HCT116 (cell line): ENCODE results near the gene TENM4. TPM values are rescaled to one million over a fixed set of nuclear protein-coding genes. Genes with fewer than 3 reads are reported as not detected.

Source experiments
- ATAC-seq: fragments of 200-7000 bp; cut with Tn5 transposase; 2 replicates; pipeline ENCODE4 v1.9.1; 2020; ENCODE audit warnings: mild to moderate bottlenecking, moderate library complexity
- BruUV-seq: library from RNA; stranded (reverse); fragments of 400-500 nt; replicated peaks from 2 replicates; lab custom pipeline; 2021; lab: Mats Ljungman, UMichigan
- CTCF ChIA-PET: fragments of 300-600 bp; sonication (Branson Sonifier 250); formaldehyde crosslinking; loops from one replicate; lab custom pipeline; 2021; ENCODE audit warnings: antibody characterized with exemption; lab: Charles Lee
- POLR2A ChIA-PET: fragments of 300-600, 350-600 bp; sonication (Branson Sonifier 250); formaldehyde crosslinking; loops from one replicate; lab custom pipeline; 2021; ENCODE audit warnings: antibody characterized with exemption; lab: Charles Lee
- RAD21 ChIA-PET, 2 experiments: fragments of 300-600 bp; sonication (Branson Sonifier 250); formaldehyde crosslinking; loops; one replicate each; lab custom pipeline; 2023; ENCODE audit warnings: low total read pairs in 2 of 2; ENCODE audit not compliant: uncharacterized antibody in 2 of 2, unreplicated experiment in 2 of 2, low non-redundant PET in 1 of 2; lab: Charles Lee
- DNase-seq: peaks from one replicate; pipeline ENCODE4 v3.0.0-alpha.2; 2010; ENCODE audit warnings: low read depth, low spot score
- H2AFZ ChIP-seq: fragments of 200-600 bp; shearing (Covaris generic), sonication (generic); 2 replicates; pipeline ENCODE4 v1.6.1; 2017; ENCODE audit warnings: low read depth, mixed run types, mixed read lengths, antibody characterized with exemption, low read length; ENCODE audit not compliant: poor library complexity, severe bottlenecking
- H3K27ac ChIP-seq: 2 replicates; pipeline ENCODE4 v1.5.1; 2012; ENCODE audit warnings: low read depth, low read length
- H3K27me3 ChIP-seq: fragments of 200-600 bp; sonication (generic); 2 replicates; pipeline ENCODE4 v1.6.1; 2016; ENCODE audit warnings: mixed run types, low read length, mixed read lengths; ENCODE audit not compliant: insufficient read depth
- H3K36me3 ChIP-seq, 2 experiments: fragments of 200-500 bp in 1 of 2; fragments of 200-600 bp in 1 of 2; sonication (Bioruptor generic) in 1 of 2; sonication (generic) in 1 of 2; 2 replicates each; pipeline versions ENCODE4 v1.5.1 to v1.6.1; 2014 to 2016; ENCODE audit warnings: low read length in 2 of 2, inconsistent platforms in 1 of 2, mixed read lengths in 1 of 2, mixed run types in 1 of 2; ENCODE audit not compliant: insufficient read depth in 2 of 2, control insufficient read depth in 1 of 2
- H3K4me1 ChIP-seq, 2 experiments: fragments of 200-600 bp in 1 of 2; sonication (generic) in 1 of 2; 2 replicates each; pipeline versions ENCODE4 v1.5.1 to v1.6.1; 2012 to 2017; ENCODE audit warnings: low read length in 2 of 2, inconsistent platforms in 1 of 2, mild to moderate bottlenecking in 1 of 2, mixed read lengths in 1 of 2, mixed run types in 1 of 2, moderate library complexity in 1 of 2; ENCODE audit not compliant: insufficient read depth in 2 of 2, control insufficient read depth in 1 of 2
- H3K4me2 ChIP-seq: fragments of 200-600 bp; sonication (generic); 2 replicates; pipeline ENCODE4 v1.6.1; 2017; ENCODE audit warnings: mixed run types, low read length, mixed read lengths
- H3K4me3 ChIP-seq, 2 experiments: fragments of 200-600 bp in 1 of 2; sonication (generic) in 1 of 2; replicated peaks in 1 of 2; 2 replicates each; pipeline ENCODE4 v1.5.1; 2011 to 2016; ENCODE audit warnings: low read length in 2 of 2, control low read depth in 1 of 2, low read depth in 1 of 2, mild to moderate bottlenecking in 1 of 2, mixed read lengths in 1 of 2, mixed run types in 1 of 2
- H3K79me2 ChIP-seq: fragments of 200-600 bp; sonication (generic); 2 replicates; pipeline ENCODE4 v1.6.1; 2017; ENCODE audit warnings: mild to moderate bottlenecking, mixed run types, low read length, moderate library complexity, mixed read lengths; ENCODE audit not compliant: insufficient read depth
- H3K9ac ChIP-seq: fragments of 200-600 bp; sonication (generic); 2 replicates; pipeline ENCODE4 v1.6.1; 2016; ENCODE audit warnings: low read length, mixed read lengths
- H3K9me2 ChIP-seq: fragments of 200-600 bp; sonication (generic), shearing (Covaris generic); 2 replicates; pipeline ENCODE4 v1.6.1; 2017; ENCODE audit warnings: mixed run types, mild to moderate bottlenecking, moderate library complexity; ENCODE audit not compliant: insufficient read depth
- H3K9me3 ChIP-seq, 2 experiments: fragments of 200-500 bp in 1 of 2; fragments of 200-600 bp in 1 of 2; sonication (Bioruptor generic) in 1 of 2; sonication (generic) in 1 of 2; 2 replicates each; pipeline ENCODE4 v1.6.1; 2014 to 2017; ENCODE audit warnings: low read length in 2 of 2, mixed read lengths in 2 of 2, inconsistent platforms in 1 of 2, low read depth in 1 of 2, mild to moderate bottlenecking in 1 of 2, mixed run types in 1 of 2, moderate library complexity in 1 of 2; ENCODE audit not compliant: control insufficient read depth in 1 of 2, insufficient read depth in 1 of 2
- H4K20me1 ChIP-seq: fragments of 200-600 bp; sonication (generic), shearing (Covaris generic); 2 replicates; pipeline ENCODE4 v1.6.1; 2017; ENCODE audit warnings: mixed run types, mild to moderate bottlenecking, moderate library complexity; ENCODE audit not compliant: insufficient read depth
- ATF3 ChIP-seq: IDR thresholded peaks from 2 replicates; pipeline ENCODE4 v1.6.1; 2012
- CBX3 ChIP-seq: IDR thresholded peaks from 2 replicates; pipeline ENCODE4 v1.6.1; 2012; ENCODE audit warnings: low read depth
- ELF1 ChIP-seq: IDR thresholded peaks from 2 replicates; pipeline ENCODE4 v1.6.1; 2012; ENCODE audit warnings: low read depth, borderline replicate concordance
- EZH2 ChIP-seq: fragments of 200-600 bp; sonication (generic); IDR thresholded peaks from 2 replicates; pipeline ENCODE4 v1.6.1; 2017; ENCODE audit warnings: antibody characterized with exemption, mixed run types
- EZH2phosphoT487 ChIP-seq: fragments of 200-600 bp; IDR thresholded peaks from 2 replicates; pipeline ENCODE4 v1.6.1; 2018; ENCODE audit warnings: antibody characterized with exemption, borderline replicate concordance
- FOSL1 ChIP-seq: IDR thresholded peaks from 2 replicates; pipeline ENCODE4 v1.6.1; 2012; ENCODE audit warnings: low read depth
- JUND ChIP-seq: IDR thresholded peaks from 2 replicates; pipeline ENCODE4 v1.6.1; 2012
- MAX ChIP-seq: IDR thresholded peaks from 2 replicates; pipeline ENCODE4 v1.6.1; 2012
- POLR2A ChIP-seq: IDR thresholded peaks from 2 replicates; pipeline ENCODE4 v1.7.0; 2011; ENCODE audit warnings: borderline replicate concordance; ENCODE audit not compliant: insufficient read depth, insufficient read length; ENCODE audit errors: extremely low read depth
- POLR2AphosphoS5 ChIP-seq: IDR thresholded peaks from 2 replicates; pipeline ENCODE4 v1.6.1; 2011; ENCODE audit warnings: mild to moderate bottlenecking, low read depth, low read length, moderate library complexity
- REST ChIP-seq: IDR thresholded peaks from 2 replicates; pipeline ENCODE4 v1.6.1; 2012; ENCODE audit warnings: low read depth
- SP1 ChIP-seq: IDR thresholded peaks from 2 replicates; pipeline ENCODE4 v1.6.1; 2012; ENCODE audit warnings: low read depth
- SRF ChIP-seq: IDR thresholded peaks from 2 replicates; pipeline ENCODE4 v1.6.1; 2012; ENCODE audit warnings: low read depth
- TCF7L2 ChIP-seq: IDR thresholded peaks from 2 replicates; pipeline ENCODE4 v1.7.0; 2011; ENCODE audit warnings: borderline replicate concordance, inconsistent platforms; ENCODE audit not compliant: insufficient read depth, insufficient read length; ENCODE audit errors: extremely low read depth
- YY1 ChIP-seq: IDR thresholded peaks from 2 replicates; pipeline ENCODE4 v1.6.1; 2011; ENCODE audit warnings: low read length, low read depth, moderate library complexity, mild to moderate bottlenecking; ENCODE audit not compliant: insufficient replicate concordance; ENCODE audit errors: extremely low read depth
- ZBTB33 ChIP-seq: IDR thresholded peaks from 2 replicates; pipeline ENCODE4 v1.6.1; 2011; ENCODE audit warnings: mild to moderate bottlenecking, low read length, moderate library complexity; ENCODE audit not compliant: insufficient replicate concordance; ENCODE audit errors: extremely low read depth
- ZFX ChIP-seq: fragments of 450-650 bp; IDR thresholded peaks from 2 replicates; pipeline ENCODE4 v1.6.1; 2017
- intact Hi-C: fragments of 100-400 bp; cut with micrococcal nuclease; formaldehyde crosslinking; loops from 2 replicates; pipeline ENCODE4 v1.10.0; 2022
- total RNA-seq: library from RNA; stranded (reverse); gene quantifications from one replicate; pipeline ENCODE4 v1.2.1, GENCODE V29; 2021; ENCODE audit not compliant: unreplicated experiment

TENM4 gene
- total RNA-seq, 1 experiment from 2014 or later: 0.05 TPM

GRCh38 chr11:78801161-78801884 lies 639.5 kb downstream of the TENM4 start:
- Histone ChIP-seq H3K27me3 (peaks cover 21% of the 10 kb centered on the region), H3K9me2 (no peaks in the 10 kb centered on the region), H3K27ac (no peak overlapping the region), H3K9ac (no peak overlapping the region), H3K4me3 (no peak overlapping the region), H3K4me2 (no peak overlapping the region), H4K20me1 (no peaks in the 10 kb centered on the region), H3K4me1 (no peaks in the 10 kb centered on the region), H3K36me3 (no peaks in the 10 kb centered on the region), H2AFZ (no peak overlapping the region), H3K9me3 (no peaks in the 10 kb centered on the region), H3K79me2 (no peaks in the 10 kb centered on the region)
- no peak for DNase-seq
- ChIA-PET CTCF (no interaction called here), RAD21 (no interaction called here), POLR2A (interaction anchor here (1.1 kb wide), 1 partner anchor 155 kb away, joined by 3 read pairs; no protein-coding TSS in a partner anchor)
- ATAC-seq: no peak
- TF ChIP-seq ATF3 (no peak), SRF (no peak), YY1 (no peak), MAX (no peak), ZFX (no peak), JUND (no peak), POLR2AphosphoS5 (no peak), ZBTB33 (no peak), CBX3 (no peak), ELF1 (no peak), TCF7L2 (no peak), EZH2phosphoT487 (no peak), FOSL1 (no peak), POLR2A (no peak), EZH2 (no peak), REST (no peak), SP1 (no peak)
- no TSS peak for BruUV-seq
- intact Hi-C loops: no loop called here
